HEK293T (cell line): Measurements from ENCODE around the gene ZFP62.

ENCODE experiments used
- CTCF ChIA-PET: fragments of 350-600 bp; formaldehyde crosslinking; extraction: SDS; loops from one replicate; lab custom pipeline; 2021; ENCODE audit warnings: antibody characterized with exemption, inconsistent platforms; lab: Yijun Ruan, JAX
- POLR2A ChIA-PET: fragments of 350-600 bp; formaldehyde crosslinking; extraction: SDS; loops from one replicate; lab custom pipeline; 2020; ENCODE audit warnings: antibody characterized with exemption, inconsistent platforms; lab: Yijun Ruan, JAX
- DNase-seq: peaks from one replicate; pipeline ENCODE4 v3.0.0; 2012; ENCODE audit warnings: mixed read lengths; ENCODE audit errors: extremely low spot score
- ARNT ChIP-seq: fragments of 450-650 bp; IDR thresholded peaks from 2 replicates; pipeline ENCODE4 v1.6.1; 2017; ENCODE audit warnings: mild to moderate bottlenecking
- BHLHE40 ChIP-seq: fragments of 450-650 bp; IDR thresholded peaks from 2 replicates; pipeline ENCODE4 v1.6.1; 2016; ENCODE audit warnings: mild to moderate bottlenecking, moderate library complexity, borderline replicate concordance
- CTBP1 ChIP-seq: fragments of 450-650 bp; IDR thresholded peaks from 2 replicates; pipeline ENCODE4 v1.6.1; 2016; ENCODE audit warnings: borderline replicate concordance
- ELF4 ChIP-seq: fragments of 450-650 bp; IDR thresholded peaks from 2 replicates; pipeline ENCODE4 v1.6.1; 2017; ENCODE audit warnings: antibody characterized with exemption
- FOXA1 ChIP-seq: fragments of 450-650 bp; IDR thresholded peaks from 2 replicates; pipeline ENCODE4 v1.6.1; 2016; ENCODE audit warnings: mild to moderate bottlenecking
- FOXK2 ChIP-seq: fragments of 450-650 bp; IDR thresholded peaks from 2 replicates; pipeline ENCODE4 v1.6.1; 2016; ENCODE audit warnings: mild to moderate bottlenecking
- FOXM1 ChIP-seq: fragments of 450-650 bp; IDR thresholded peaks from 2 replicates; pipeline ENCODE4 v1.6.1; 2017; ENCODE audit warnings: mild to moderate bottlenecking, borderline replicate concordance
- HDGF ChIP-seq: fragments of 450-650 bp; IDR thresholded peaks from 2 replicates; pipeline ENCODE4 v1.6.1; 2017; ENCODE audit warnings: antibody characterized with exemption, borderline replicate concordance
- L3MBTL2 ChIP-seq: fragments of 450-650 bp; conservative IDR thresholded peaks from 2 replicates; pipeline ENCODE4 v1.6.1; 2016; ENCODE audit warnings: mild to moderate bottlenecking
- LEF1 ChIP-seq: fragments of 450-650 bp; IDR thresholded peaks from 2 replicates; pipeline ENCODE4 v1.6.1; 2017; ENCODE audit warnings: mild to moderate bottlenecking, borderline replicate concordance
- NFRKB ChIP-seq: fragments of 450-650 bp; IDR thresholded peaks from 2 replicates; pipeline ENCODE4 v1.6.1; 2016; ENCODE audit warnings: mild to moderate bottlenecking, moderate library complexity
- PKNOX1 ChIP-seq: fragments of 450-650 bp; IDR thresholded peaks from 2 replicates; pipeline ENCODE4 v1.6.1; 2016
- SP1 ChIP-seq: fragments of 450-650 bp; IDR thresholded peaks from 2 replicates; pipeline ENCODE4 v1.6.1; 2017
- SUZ12 ChIP-seq: fragments of 450-650 bp; IDR thresholded peaks from 2 replicates; pipeline ENCODE4 v1.6.1; 2016; ENCODE audit warnings: mild to moderate bottlenecking
- TARDBP ChIP-seq: fragments of 450-650 bp; IDR thresholded peaks from 2 replicates; pipeline ENCODE4 v1.6.1; 2016
- ZNF384 ChIP-seq: fragments of 450-650 bp; IDR thresholded peaks from 2 replicates; pipeline ENCODE4 v1.6.1; 2016

Gene ZFP62

GRCh38 chr5:180799194-180799593 is 61.9 kb downstream of the ZFP62 start:
- no peak for DNase-seq
- no peak for TF ChIP-seq ELF4
- TF ChIP-seq L3MBTL2: no peak
- no peak for TF ChIP-seq FOXM1
- no peak for TF ChIP-seq FOXA1
- POLR2A ChIA-PET: interaction anchor here (1.7 kb wide), 1 partner anchor 11 kb away, joined by 7 read pairs; no protein-coding TSS in a partner anchor
- CTCF ChIA-PET: interaction anchor here (0.8 kb wide), 1 partner anchor 14 kb away, joined by 3 read pairs; no protein-coding TSS in a partner anchor

GRCh38 chr5:180798193-180798592 is 62.9 kb downstream of the ZFP62 start:
- no peak for DNase-seq
- POLR2A ChIA-PET: interaction anchor here (1.0 kb wide), 1 partner anchor 53 kb away, joined by 3 read pairs; no protein-coding TSS in a partner anchor
- CTCF ChIA-PET: interaction anchor here (0.5 kb wide), 1 partner anchor 386 kb away, joined by 4 read pairs; no protein-coding TSS in a partner anchor
- no peak for TF ChIP-seq ELF4
- no peak for TF ChIP-seq TARDBP
- TF ChIP-seq ARNT: no peak
- no peak for TF ChIP-seq LEF1
- TF ChIP-seq L3MBTL2: no peak
- TF ChIP-seq SUZ12: no peak
- TF ChIP-seq PKNOX1: no peak
- TF ChIP-seq BHLHE40: no peak
- no peak for TF ChIP-seq FOXA1
- TF ChIP-seq HDGF: no peak
- TF ChIP-seq FOXK2: no peak
- TF ChIP-seq SP1: no peak
- TF ChIP-seq NFRKB: no peak
- TF ChIP-seq FOXM1: no peak
- TF ChIP-seq ZNF384: no peak
- TF ChIP-seq CTBP1: no peak
